ENCODE measurements around the gene SYNE3. TPM values are rescaled to one million over a fixed set of nuclear protein-coding genes. Genes with fewer than 3 reads are reported as not detected.

SYNE3 gene
- total and polyA plus RNA-seq, 4 experiments from 2014 or later = 4.3 to 52.2 (median 28.3) TPM

GRCh38 chr14:95524706-95525512, 8.5 kb upstream of the SYNE3 start:
- POLR2A ChIA-PET (ENCODE audit: partially characterized antibody) = interaction anchor here (1.5 to 12.2 kb wide), 6 partner anchors 9 to 367 kb away, joined by 3 to 185 read pairs (median 28); partner anchors contain the start of genes DICER1, GLRX5 and SYNE3
- no peaks in the 10 kb centered on the region for H3K36me3 ChIP-seq (ENCODE audit: insufficient read depth, low read length)
- no peak for DNase-seq
- no peak overlapping the region for H3K4me3 ChIP-seq (ENCODE audit: low read length in 2 of 2)
- no peaks in the 10 kb centered on the region for H3K9me3 ChIP-seq (ENCODE audit: control insufficient read depth in 1 of 2, low read length in 2 of 2)
- Mint-ChIP-seq H3K36me3 (peaks cover 2 to 6% of the 10 kb centered on the region in 2 donors), H3K9me3 (no peaks in the 10 kb centered on the region), H3K27me3 (no peaks in the 10 kb centered on the region), H3K4me3 (peak overlapping the region in 3 of 8 donors; percentile 43 to 92 (median 91)), H3K27ac (peak overlapping the region; percentile 11 to 95 (median 91)), H3K4me1 (peaks cover 46 to 72% (median 61%) of the 10 kb centered on the region in 4 donors)
- peaks cover 72% of the 10 kb centered on the region for H3K4me1 ChIP-seq (ENCODE audit: insufficient read depth, low read length)
- H3K27me3 ChIP-seq (ENCODE audit: insufficient read depth, low read length) = no peaks in the 10 kb centered on the region
- peak overlapping the region; percentile 60 for H3K27ac ChIP-seq (ENCODE audit: low read depth, low read length)
- intact Hi-C loops (cut with micrococcal nuclease) = loop anchor here (1.0 kb wide), 1 partner anchor 9 kb away; no protein-coding TSS in a partner anchor
- CTCF ChIA-PET (ENCODE audit: partially characterized antibody) = interaction anchor here (0.9 to 25.2 kb wide), 8 partner anchors 9 to 99 kb away, joined by 3 to 845 read pairs (median 10); partner anchors contain the start of genes GLRX5 and SYNE3

- Mint-ChIP-seq H3K36me3 (peaks cover 0 to 2% of the 10 kb centered on the region in 2 donors), H3K27ac (peak overlapping the region; percentile 89 to 95 (median 91)), H3K4me1 (peaks cover 54 to 79% (median 69%) of the 10 kb centered on the region in 4 donors), H3K4me3 (peak overlapping the region; percentile 71 to 92 (median 83)), H3K27me3 (no peaks in the 10 kb centered on the region), H3K9me3 (no peaks in the 10 kb centered on the region)
- ChIA-PET CTCF (ENCODE audit: partially characterized antibody) (interaction anchor here (0.8 to 25.2 kb wide), 15 partner anchors 10 to 97 kb away, joined by 3 to 845 read pairs (median 5); partner anchors contain the start of genes GLRX5 and SYNE3), POLR2A (ENCODE audit: partially characterized antibody) (interaction anchor here (0.9 to 12.2 kb wide), 15 partner anchors 9 to 366 kb away, joined by 3 to 185 read pairs (median 6); partner anchors contain the start of genes DICER1, GLRX5 and SYNE3)
- Histone ChIP-seq H3K27me3 (ENCODE audit: insufficient read depth, low read length) (no peaks in the 10 kb centered on the region), H3K9me3 (ENCODE audit: control insufficient read depth in 1 of 2, low read length in 2 of 2) (no peaks in the 10 kb centered on the region), H3K4me3 (ENCODE audit: low read length in 2 of 2) (peak overlapping the region; percentile 20 to 48), H3K27ac (ENCODE audit: low read depth, low read length) (peak overlapping the region; percentile 60), H3K4me1 (ENCODE audit: insufficient read depth, low read length) (peaks cover 82% of the 10 kb centered on the region), H3K36me3 (ENCODE audit: insufficient read depth, low read length) (no peaks in the 10 kb centered on the region)
- intact Hi-C loops (cut with micrococcal nuclease) = loop anchor here (1.0 kb wide), 1 partner anchor 10 kb away; no protein-coding TSS in a partner anchor
- DNase-seq = peak in 3 of 5 donors; percentile 34 to 71 (median 36)
Measured at GRCh38 chr14:95523815-95524448, 7.5 kb upstream of the SYNE3 start.

GRCh38 chr14:95523051-95523814, 6.8 kb upstream of the SYNE3 start:
- H3K4me3 ChIP-seq (ENCODE audit: low read length in 2 of 2) = peak overlapping the region; percentile 20 to 48
- Mint-ChIP-seq H3K36me3 (peaks cover 0 to 2% of the 10 kb centered on the region in 2 donors), H3K4me1 (peaks cover 61 to 86% (median 75%) of the 10 kb centered on the region in 4 donors), H3K4me3 (peak overlapping the region; percentile 71 to 92 (median 83)), H3K27me3 (no peaks in the 10 kb centered on the region), H3K27ac (peak overlapping the region; percentile 89 to 95 (median 91)), H3K9me3 (no peaks in the 10 kb centered on the region)
- H3K27me3 ChIP-seq (ENCODE audit: insufficient read depth, low read length) = no peaks in the 10 kb centered on the region
- ChIA-PET CTCF (ENCODE audit: partially characterized antibody) (interaction anchor here (0.6 to 25.2 kb wide), 17 partner anchors 9 to 97 kb away, joined by 3 to 845 read pairs (median 5); partner anchors contain the start of genes GLRX5 and SYNE3), POLR2A (ENCODE audit: partially characterized antibody) (interaction anchor here (0.9 to 12.2 kb wide), 18 partner anchors 8 to 366 kb away, joined by 3 to 185 read pairs (median 5); partner anchors contain the start of genes DICER1, GLRX5 and SYNE3)
- peak overlapping the region; percentile 60 for H3K27ac ChIP-seq (ENCODE audit: low read depth, low read length)
- DNase-seq = peak in 3 of 5 donors; percentile 34 to 60 (median 38)
- H3K36me3 ChIP-seq (ENCODE audit: insufficient read depth, low read length) = no peaks in the 10 kb centered on the region
- H3K9me3 ChIP-seq (ENCODE audit: control insufficient read depth in 1 of 2, low read length in 2 of 2) = no peaks in the 10 kb centered on the region
- H3K4me1 ChIP-seq (ENCODE audit: insufficient read depth, low read length) = peaks cover 89% of the 10 kb centered on the region
- intact Hi-C loops (cut with micrococcal nuclease) = no loop called here

DNA sequence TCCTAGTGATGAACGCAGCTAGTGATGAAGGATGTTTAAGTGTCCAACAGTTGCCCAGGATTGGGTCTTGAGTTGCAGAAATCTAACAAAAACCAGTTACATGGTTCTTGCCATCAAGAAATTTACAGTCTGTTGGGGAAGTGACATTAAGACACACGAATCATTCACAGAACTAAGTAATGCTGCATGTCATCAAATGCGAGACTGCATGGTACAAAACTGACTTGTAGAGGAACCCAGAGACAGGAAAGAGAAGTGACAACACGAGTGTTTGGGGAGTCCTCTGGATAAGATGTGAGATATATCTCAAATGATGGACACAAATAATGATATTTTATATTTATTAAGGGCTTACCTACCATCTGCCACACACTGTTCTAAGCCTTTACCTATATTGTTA, 6.1 kb upstream of the SYNE3 start:
- intact Hi-C loops (cut with micrococcal nuclease) = no loop called here
- H3K27me3 ChIP-seq (ENCODE audit: insufficient read depth, low read length) = no peaks in the 10 kb centered on the region
- peaks cover 95% of the 10 kb centered on the region for H3K4me1 ChIP-seq (ENCODE audit: insufficient read depth, low read length)
- no peaks in the 10 kb centered on the region for H3K9me3 ChIP-seq (ENCODE audit: control insufficient read depth in 1 of 2, low read length in 2 of 2)
- no peak overlapping the region for H3K4me3 ChIP-seq (ENCODE audit: low read length in 2 of 2)
- ChIA-PET CTCF (ENCODE audit: partially characterized antibody) (interaction anchor here (0.6 to 25.2 kb wide), 9 partner anchors 8 to 96 kb away, joined by 3 to 845 read pairs (median 9); partner anchors contain the start of genes GLRX5 and SYNE3), POLR2A (ENCODE audit: partially characterized antibody) (interaction anchor here (1.0 to 12.2 kb wide), 13 partner anchors 7 to 87 kb away, joined by 3 to 185 read pairs (median 6); partner anchors contain the start of genes GLRX5 and SYNE3)
- H3K36me3 ChIP-seq (ENCODE audit: insufficient read depth, low read length) = no peaks in the 10 kb centered on the region
- DNase-seq = no peak
- no peaks in the 10 kb centered on the region for H3K27me3 Mint-ChIP-seq
- H3K27ac Mint-ChIP-seq = peak overlapping the region; percentile 89 to 95 (median 91)
- H3K4me1 Mint-ChIP-seq = peaks cover 68 to 92% (median 81%) of the 10 kb centered on the region in 4 donors
- peak overlapping the region; percentile 71 to 92 (median 83) for H3K4me3 Mint-ChIP-seq
- peak overlapping the region; percentile 60 for H3K27ac ChIP-seq (ENCODE audit: low read depth, low read length)
- no peaks in the 10 kb centered on the region for H3K9me3 Mint-ChIP-seq
- H3K36me3 Mint-ChIP-seq = peaks cover 0 to 2% of the 10 kb centered on the region in 2 donors

DNA sequence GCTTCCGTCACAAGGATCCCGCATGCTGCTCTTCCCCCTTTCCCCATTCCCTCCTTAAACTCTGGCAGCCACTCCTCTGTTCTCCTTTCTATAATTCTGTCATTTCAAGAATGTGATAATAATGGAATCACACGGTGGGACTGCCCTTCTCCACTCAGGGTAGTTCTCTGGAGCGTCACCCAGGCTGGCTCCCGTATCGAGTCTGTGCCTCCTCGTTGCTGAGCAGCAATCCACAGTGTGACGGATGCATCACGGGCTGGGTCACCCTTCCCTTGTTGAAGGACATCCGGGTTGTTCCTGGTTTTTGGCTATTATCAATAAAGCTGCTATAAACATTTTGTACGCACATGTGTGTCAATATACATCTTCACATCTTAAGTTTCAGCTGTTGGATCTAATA, 5.7 kb upstream of the SYNE3 start:
- Histone ChIP-seq H3K4me3 (ENCODE audit: low read length in 2 of 2) (no peak overlapping the region), H3K36me3 (ENCODE audit: insufficient read depth, low read length) (no peaks in the 10 kb centered on the region), H3K4me1 (ENCODE audit: insufficient read depth, low read length) (peaks cover 96% of the 10 kb centered on the region), H3K27ac (ENCODE audit: low read depth, low read length) (peak overlapping the region; percentile 60), H3K9me3 (ENCODE audit: control insufficient read depth in 1 of 2, low read length in 2 of 2) (no peaks in the 10 kb centered on the region), H3K27me3 (ENCODE audit: insufficient read depth, low read length) (no peaks in the 10 kb centered on the region)
- H3K27ac Mint-ChIP-seq = peak overlapping the region; percentile 89 to 95 (median 91)
- peaks cover 68 to 92% (median 81%) of the 10 kb centered on the region in 4 donors for H3K4me1 Mint-ChIP-seq
- CTCF ChIA-PET (ENCODE audit: partially characterized antibody) = interaction anchor here (1.7 to 25.2 kb wide), 5 partner anchors 8 to 69 kb away, joined by 7 to 845 read pairs (median 16); partner anchors contain the start of genes GLRX5 and SYNE3
- H3K4me3 Mint-ChIP-seq = peak overlapping the region in 6 of 8 donors; percentile 1 to 92 (median 54)
- no peaks in the 10 kb centered on the region for H3K27me3 Mint-ChIP-seq
- H3K36me3 Mint-ChIP-seq = peaks cover 0 to 2% of the 10 kb centered on the region in 2 donors
- DNase-seq = no peak
- H3K9me3 Mint-ChIP-seq = no peaks in the 10 kb centered on the region
- POLR2A ChIA-PET (ENCODE audit: partially characterized antibody) = interaction anchor here (1.1 to 12.2 kb wide), 7 partner anchors 11 to 80 kb away, joined by 3 to 185 read pairs (median 11); partner anchors contain the start of gene GLRX5
- intact Hi-C loops (cut with micrococcal nuclease) = no loop called here

DNA sequence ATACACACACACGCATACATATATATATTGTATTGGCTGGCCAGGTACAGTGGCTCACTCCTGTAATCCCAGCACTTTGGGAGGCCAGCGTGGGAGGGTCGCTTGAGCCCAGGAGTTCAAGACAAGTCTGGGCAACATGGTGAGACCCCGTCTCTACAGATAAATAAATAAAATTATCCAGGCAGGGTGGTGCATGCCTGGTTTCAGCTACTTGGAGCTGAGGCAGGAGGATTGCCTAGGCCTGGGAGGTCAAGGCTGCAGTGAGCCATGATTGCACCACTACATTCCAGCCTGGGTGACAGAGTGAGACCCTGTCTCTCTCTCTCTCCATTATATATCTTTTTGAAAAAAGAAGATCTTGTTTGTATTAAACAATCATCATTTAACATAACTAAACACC, 4.6 kb upstream of the SYNE3 start:
- H3K36me3 ChIP-seq (ENCODE audit: insufficient read depth, low read length) = no peaks in the 10 kb centered on the region
- peaks cover 68 to 86% (median 79%) of the 10 kb centered on the region in 4 donors for H3K4me1 Mint-ChIP-seq
- H3K36me3 Mint-ChIP-seq = peaks cover 0 to 2% of the 10 kb centered on the region in 2 donors
- no peak overlapping the region for H3K4me3 ChIP-seq (ENCODE audit: low read length in 2 of 2)
- H3K27ac Mint-ChIP-seq = peak overlapping the region in 5 of 7 donors; percentile 17 to 91 (median 25)
- CTCF ChIA-PET (ENCODE audit: partially characterized antibody) = interaction anchor here (25.2 kb wide), 1 partner anchor 68 kb away, joined by 845 read pairs; no protein-coding TSS in a partner anchor
- H3K27ac ChIP-seq (ENCODE audit: low read depth, low read length) = no peak overlapping the region
- H3K27me3 Mint-ChIP-seq = no peaks in the 10 kb centered on the region
- no peak for DNase-seq
- H3K27me3 ChIP-seq (ENCODE audit: insufficient read depth, low read length) = no peaks in the 10 kb centered on the region
- H3K9me3 Mint-ChIP-seq = no peaks in the 10 kb centered on the region
- intact Hi-C loops (cut with micrococcal nuclease) = no loop called here
- peaks cover 90% of the 10 kb centered on the region for H3K4me1 ChIP-seq (ENCODE audit: insufficient read depth, low read length)
- no peak overlapping the region for H3K4me3 Mint-ChIP-seq
- POLR2A ChIA-PET (ENCODE audit: partially characterized antibody) = interaction anchor here (0.9 to 12.2 kb wide), 7 partner anchors 13 to 74 kb away, joined by 3 to 185 read pairs (median 14); partner anchors contain the start of gene GLRX5
- no peaks in the 10 kb centered on the region for H3K9me3 ChIP-seq (ENCODE audit: control insufficient read depth in 1 of 2, low read length in 2 of 2)
